Measurements from ENCODE around the gene SIN3B.

SIN3B gene

DNA sequence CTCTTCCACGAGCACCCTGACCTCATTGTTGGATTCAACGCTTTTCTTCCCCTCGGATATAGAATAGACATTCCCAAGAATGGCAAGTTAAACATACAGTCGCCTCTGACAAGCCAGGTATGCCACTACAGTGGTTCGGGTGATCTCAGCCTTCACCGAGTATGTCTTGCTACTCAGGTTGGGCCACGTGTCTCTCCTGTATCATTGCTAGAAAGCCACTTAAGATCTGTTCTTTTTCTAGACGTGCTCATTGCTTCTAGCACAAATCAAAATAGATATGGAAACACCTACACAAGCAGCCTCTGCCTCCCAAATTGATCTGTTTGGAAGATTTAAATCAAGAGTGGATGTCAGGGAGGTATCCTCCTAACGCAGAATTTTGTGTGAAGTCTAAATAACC, 2.3 kb downstream of the SIN3B start:
- Histone ChIP-seq H4K12ac (ENCODE audit: low read depth, low read length) (no peak overlapping the region), H3K27ac (ENCODE audit: low read depth, low read length) (no peak overlapping the region), H3K4ac (ENCODE audit: low read depth, low read length) (no peak overlapping the region), H3K79me1 (ENCODE audit: low read length) (peaks cover 12% of the 10 kb centered on the region), H3K18ac (ENCODE audit: low read length) (no peak overlapping the region), H3K79me2 (ENCODE audit: control insufficient read depth, insufficient read depth, low read length, poor library complexity) (peaks cover 7% of the 10 kb centered on the region), H4K8ac (ENCODE audit: low read depth, low read length) (no peak overlapping the region), H2AFZ (ENCODE audit: insufficient read depth, low read length, poor library complexity) (no peak overlapping the region), H2AK5ac (ENCODE audit: low read length) (no peak overlapping the region), H3K27me3 (ENCODE audit: insufficient read depth, low read length) (no peaks in the 10 kb centered on the region), H3K23ac (ENCODE audit: low read length) (no peak overlapping the region), H3K4me1 (ENCODE audit: control insufficient read depth in 1 of 2, insufficient read depth in 2 of 2, low read length in 2 of 2) (peaks cover 3 to 9% of the 10 kb centered on the region in 2 experiments), H3K4me2 (ENCODE audit: low read length) (no peak overlapping the region), H2BK120ac (ENCODE audit: insufficient read depth, low read length, poor library complexity) (no peak overlapping the region), H3K9me3 (ENCODE audit: insufficient read depth, low read depth, low read length) (peaks cover 1% of the 10 kb centered on the region), H3K36me3 (ENCODE audit: control insufficient read depth in 1 of 2, insufficient read depth in 2 of 2, low read length in 2 of 2) (peaks cover 40 to 43% of the 10 kb centered on the region in 2 experiments), H3K14ac (ENCODE audit: low read length) (no peak overlapping the region), H2BK12ac (ENCODE audit: low read length) (no peak overlapping the region), H4K91ac (ENCODE audit: low read depth, low read length) (no peak overlapping the region), H2BK5ac (ENCODE audit: low read depth, low read length, poor library complexity) (no peak overlapping the region), H3K4me3 (ENCODE audit: low read depth, low read length) (no peak overlapping the region), H3K9ac (ENCODE audit: low read length) (no peak overlapping the region)
- WGBS (ENCODE audit: extremely low coverage, insufficient coverage, insufficient read length): no CpG with 5 or more reads among the region's 9 CpGs
- DNase-seq: no peak

DNA sequence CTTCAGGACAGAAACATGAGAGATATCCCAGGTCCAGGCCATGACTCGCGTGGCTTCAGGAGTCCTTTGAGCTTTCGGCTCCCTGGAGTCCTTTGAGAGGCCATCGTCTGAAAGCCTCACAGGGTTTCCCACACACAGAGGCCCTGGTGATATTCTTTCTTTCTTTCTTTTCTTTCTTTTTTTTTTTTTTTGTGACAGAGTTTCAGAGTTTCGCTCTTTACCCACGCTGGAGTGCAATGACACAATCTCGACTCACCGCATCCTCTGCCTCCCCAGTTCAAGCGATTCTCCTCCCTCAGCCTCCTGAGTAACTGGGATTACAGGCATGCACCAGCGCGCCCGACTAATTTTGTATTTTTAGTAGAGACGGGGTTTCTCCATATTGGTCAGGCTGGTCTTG, 5.5 kb downstream of the SIN3B start:
- Histone ChIP-seq H2AFZ (ENCODE audit: insufficient read depth, low read length, poor library complexity) (no peak overlapping the region), H3K79me1 (ENCODE audit: low read length) (peaks cover 2% of the 10 kb centered on the region), H4K8ac (ENCODE audit: low read depth, low read length) (no peak overlapping the region), H2BK120ac (ENCODE audit: insufficient read depth, low read length, poor library complexity) (no peak overlapping the region), H3K14ac (ENCODE audit: low read length) (no peak overlapping the region), H3K36me3 (ENCODE audit: control insufficient read depth in 1 of 2, insufficient read depth in 2 of 2, low read length in 2 of 2) (peaks cover 68 to 72% of the 10 kb centered on the region in 2 experiments), H3K4me2 (ENCODE audit: low read length) (no peak overlapping the region), H3K9me3 (ENCODE audit: insufficient read depth, low read depth, low read length) (peaks cover 1% of the 10 kb centered on the region), H3K27me3 (ENCODE audit: insufficient read depth, low read length) (no peaks in the 10 kb centered on the region), H2AK5ac (ENCODE audit: low read length) (no peak overlapping the region), H4K12ac (ENCODE audit: low read depth, low read length) (no peak overlapping the region), H3K79me2 (ENCODE audit: control insufficient read depth, insufficient read depth, low read length, poor library complexity) (peaks cover 2% of the 10 kb centered on the region), H3K23ac (ENCODE audit: low read length) (no peak overlapping the region), H3K27ac (ENCODE audit: low read depth, low read length) (no peak overlapping the region), H3K4ac (ENCODE audit: low read depth, low read length) (no peak overlapping the region), H3K9ac (ENCODE audit: low read length) (no peak overlapping the region), H2BK12ac (ENCODE audit: low read length) (no peak overlapping the region), H3K4me1 (ENCODE audit: control insufficient read depth in 1 of 2, insufficient read depth in 2 of 2, low read length in 2 of 2) (peaks cover 3 to 9% of the 10 kb centered on the region in 2 experiments), H3K18ac (ENCODE audit: low read length) (no peak overlapping the region), H4K91ac (ENCODE audit: low read depth, low read length) (no peak overlapping the region), H2BK5ac (ENCODE audit: low read depth, low read length, poor library complexity) (no peak overlapping the region), H3K4me3 (ENCODE audit: low read depth, low read length) (no peak overlapping the region)
- WGBS (ENCODE audit: extremely low coverage, insufficient coverage, insufficient read length): no CpG with 5 or more reads among the region's 13 CpGs
- no peak for DNase-seq

DNA sequence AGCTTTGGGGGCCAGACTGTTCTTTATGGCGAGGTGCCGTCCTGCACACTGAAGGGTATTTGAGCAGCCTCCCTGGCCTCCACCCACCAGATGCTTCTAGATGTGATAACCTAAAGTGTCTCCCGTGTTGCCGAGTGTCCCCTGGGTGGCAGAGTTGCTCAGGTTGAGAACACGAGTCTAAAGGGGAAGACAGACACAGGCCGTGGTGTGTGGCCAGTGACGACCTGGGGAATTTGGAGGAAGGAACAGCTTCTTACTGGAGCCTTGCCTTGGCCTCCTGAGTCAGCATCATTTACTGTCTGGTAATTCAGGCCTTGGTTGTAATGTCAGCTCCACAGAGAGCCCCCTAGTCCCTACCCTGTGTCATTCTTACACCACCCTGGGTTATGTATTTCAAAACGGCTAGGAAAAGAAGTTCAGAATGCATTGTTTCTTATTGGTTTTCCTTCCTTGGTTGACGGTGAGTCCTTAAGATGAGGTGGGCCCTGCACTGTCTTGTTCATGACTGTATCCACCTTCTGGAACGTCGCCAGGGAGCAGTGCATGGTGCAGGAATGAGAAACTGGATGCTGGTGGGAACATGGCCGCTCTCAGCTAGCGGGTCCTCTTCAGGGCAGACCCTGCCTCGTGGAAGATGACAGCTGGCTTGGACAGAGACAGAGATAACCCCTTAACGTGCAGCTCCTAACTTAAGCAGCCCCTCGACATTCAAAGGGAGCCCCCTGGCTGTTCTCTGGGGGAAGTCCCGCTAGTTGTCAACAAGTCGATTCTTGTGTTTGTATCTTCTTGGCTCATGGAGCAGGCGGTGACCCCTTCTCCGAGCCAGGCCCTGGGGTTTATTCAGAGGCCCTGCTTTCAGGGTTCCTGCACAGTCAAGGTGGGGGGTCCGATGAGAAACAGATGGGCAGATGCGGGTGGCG, 7.2 kb downstream of the SIN3B start:
- Histone ChIP-seq H3K18ac (ENCODE audit: low read length) (no peak overlapping the region), H3K27ac (ENCODE audit: low read depth, low read length) (no peak overlapping the region), H3K79me2 (ENCODE audit: control insufficient read depth, insufficient read depth, low read length, poor library complexity) (no peaks in the 10 kb centered on the region), H2BK12ac (ENCODE audit: low read length) (no peak overlapping the region), H3K4me1 (ENCODE audit: control insufficient read depth in 1 of 2, insufficient read depth in 2 of 2, low read length in 2 of 2) (peaks cover 0 to 5% of the 10 kb centered on the region in 2 experiments), H3K36me3 (ENCODE audit: control insufficient read depth in 1 of 2, insufficient read depth in 2 of 2, low read length in 2 of 2) (peaks cover 80 to 84% of the 10 kb centered on the region in 2 experiments), H2AFZ (ENCODE audit: insufficient read depth, low read length, poor library complexity) (no peak overlapping the region), H2AK5ac (ENCODE audit: low read length) (no peak overlapping the region), H4K91ac (ENCODE audit: low read depth, low read length) (no peak overlapping the region), H3K23ac (ENCODE audit: low read length) (peak overlapping the region; percentile 3), H4K12ac (ENCODE audit: low read depth, low read length) (no peak overlapping the region), H3K27me3 (ENCODE audit: insufficient read depth, low read length) (no peaks in the 10 kb centered on the region), H2BK120ac (ENCODE audit: insufficient read depth, low read length, poor library complexity) (no peak overlapping the region), H3K4ac (ENCODE audit: low read depth, low read length) (no peak overlapping the region), H3K79me1 (ENCODE audit: low read length) (no peaks in the 10 kb centered on the region), H3K14ac (ENCODE audit: low read length) (no peak overlapping the region), H4K8ac (ENCODE audit: low read depth, low read length) (no peak overlapping the region), H2BK5ac (ENCODE audit: low read depth, low read length, poor library complexity) (no peak overlapping the region), H3K4me2 (ENCODE audit: low read length) (no peak overlapping the region), H3K9ac (ENCODE audit: low read length) (peak overlapping the region; percentile 48), H3K9me3 (ENCODE audit: insufficient read depth, low read depth, low read length) (no peaks in the 10 kb centered on the region), H3K4me3 (ENCODE audit: low read depth, low read length) (peak overlapping the region; percentile 37)
- no CpG with 5 or more reads among the region's 23 CpGs for WGBS (ENCODE audit: extremely low coverage, insufficient coverage, insufficient read length)
- peak; percentile 11 to 17 for DNase-seq

DNA sequence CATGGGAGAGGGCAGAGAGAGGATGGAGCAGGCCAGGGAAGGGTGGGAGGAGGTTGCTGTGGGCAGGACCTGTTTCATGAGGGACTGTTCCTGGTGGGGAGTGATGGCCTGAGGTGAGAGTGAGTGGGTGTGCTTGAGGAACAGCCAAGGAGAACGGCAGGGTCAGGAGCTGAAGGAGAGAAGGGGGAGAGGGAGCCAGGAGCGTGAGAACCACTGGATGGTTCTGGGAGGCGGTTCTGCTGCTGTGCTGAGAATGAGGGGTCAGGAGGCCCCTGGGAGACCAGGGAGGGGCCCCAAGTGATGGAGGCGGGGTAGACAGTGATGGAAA, 7.8 kb downstream of the SIN3B start:
- peak overlapping the region; percentile 37 for H3K4me3 ChIP-seq (ENCODE audit: low read depth, low read length)
- no peak overlapping the region for H3K9ac ChIP-seq (ENCODE audit: low read length)
- no peaks in the 10 kb centered on the region for H3K9me3 ChIP-seq (ENCODE audit: insufficient read depth, low read depth, low read length)
- peaks cover 0 to 5% of the 10 kb centered on the region in 2 experiments for H3K4me1 ChIP-seq (ENCODE audit: control insufficient read depth in 1 of 2, insufficient read depth in 2 of 2, low read length in 2 of 2)
- H3K14ac ChIP-seq (ENCODE audit: low read length): no peak overlapping the region
- H2AK5ac ChIP-seq (ENCODE audit: low read length): no peak overlapping the region
- H3K27me3 ChIP-seq (ENCODE audit: insufficient read depth, low read length): no peaks in the 10 kb centered on the region
- peak overlapping the region; percentile 3 for H3K23ac ChIP-seq (ENCODE audit: low read length)
- no peak overlapping the region for H3K4me2 ChIP-seq (ENCODE audit: low read length)
- peaks cover 82 to 84% of the 10 kb centered on the region in 2 experiments for H3K36me3 ChIP-seq (ENCODE audit: control insufficient read depth in 1 of 2, insufficient read depth in 2 of 2, low read length in 2 of 2)
- no peak overlapping the region for H4K8ac ChIP-seq (ENCODE audit: low read depth, low read length)
- no peak overlapping the region for H3K4ac ChIP-seq (ENCODE audit: low read depth, low read length)
- H3K27ac ChIP-seq (ENCODE audit: low read depth, low read length): no peak overlapping the region
- H2AFZ ChIP-seq (ENCODE audit: insufficient read depth, low read length, poor library complexity): no peak overlapping the region
- no peaks in the 10 kb centered on the region for H3K79me2 ChIP-seq (ENCODE audit: control insufficient read depth, insufficient read depth, low read length, poor library complexity)
- no peak for DNase-seq
- no peak overlapping the region for H3K18ac ChIP-seq (ENCODE audit: low read length)
- H2BK120ac ChIP-seq (ENCODE audit: insufficient read depth, low read length, poor library complexity): no peak overlapping the region
- no peak overlapping the region for H4K91ac ChIP-seq (ENCODE audit: low read depth, low read length)
- no peaks in the 10 kb centered on the region for H3K79me1 ChIP-seq (ENCODE audit: low read length)
- H2BK5ac ChIP-seq (ENCODE audit: low read depth, low read length, poor library complexity): no peak overlapping the region
- H4K12ac ChIP-seq (ENCODE audit: low read depth, low read length): no peak overlapping the region
- WGBS (ENCODE audit: extremely low coverage, insufficient coverage, insufficient read length): no CpG with 5 or more reads among the region's 4 CpGs
- no peak overlapping the region for H2BK12ac ChIP-seq (ENCODE audit: low read length)

All from trophoblast cell (in vitro differentiated cells and primary cell).